Measurements from ENCODE around the gene CFAP46. TPM values are rescaled to one million over a fixed set of nuclear protein-coding genes. Genes with fewer than 3 reads are reported as not detected.
"Not testable (repeated sequence)": the region's sequence is repeated elsewhere in the genome, so short reads cannot be mapped to it uniquely, and the experiment has no call there.

The CFAP46 gene
- total RNA-seq, 1 donor from 2014 or later, result 0.39 TPM

GRCh38 chr10:132804785-132805426, 137.5 kb downstream of the CFAP46 start:
- no peak for DNase-seq

GRCh38 chr10:132804287-132804686, 138.1 kb downstream of the CFAP46 start:
- no peak for DNase-seq

GRCh38 chr10:132803416-132804210, 138.8 kb downstream of the CFAP46 start:
- no peak for DNase-seq

- no peak for DNase-seq
Measured at GRCh38 chr10:132802694-132803320, 139.6 kb downstream of the CFAP46 start.

GRCh38 chr10:132802048-132802447, 140.3 kb downstream of the CFAP46 start:
- no peak for DNase-seq

- no peak for DNase-seq
Measured at GRCh38 chr10:132799865-132800264, 142.5 kb downstream of the CFAP46 start.

- no peak for DNase-seq
Measured at GRCh38 chr10:132798876-132799275, 143.5 kb downstream of the CFAP46 start.

GRCh38 chr10:132798403-132798802, 144.0 kb downstream of the CFAP46 start:
- no peak for DNase-seq

- DNase-seq, result not testable (repeated sequence)
Measured at GRCh38 chr10:132797986-132798385, 144.4 kb downstream of the CFAP46 start.

- no peak for DNase-seq
Measured at GRCh38 chr10:132796846-132797245, 145.5 kb downstream of the CFAP46 start.

GRCh38 chr10:132793871-132794849, 148.2 kb downstream of the CFAP46 start:
- no peak for DNase-seq

GRCh38 chr10:132793213-132793612, 149.2 kb downstream of the CFAP46 start:
- DNase-seq, result no peak

- DNase-seq, result no peak
Measured at GRCh38 chr10:132792796-132793195, 149.6 kb downstream of the CFAP46 start.

- DNase-seq, result not testable (repeated sequence)
Measured at GRCh38 chr10:132792099-132792498, 150.3 kb downstream of the CFAP46 start.

GRCh38 chr10:132790934-132791829, 151.2 kb downstream of the CFAP46 start:
- no peak for DNase-seq

- DNase-seq, result no peak
Measured at GRCh38 chr10:132790470-132790869, 151.9 kb downstream of the CFAP46 start.

GRCh38 chr10:132789659-132790148, 152.7 kb downstream of the CFAP46 start:
- no peak for DNase-seq

GRCh38 chr10:132788831-132789219, 153.5 kb downstream of the CFAP46 start:
- DNase-seq, result no peak

- no peak for DNase-seq
Measured at GRCh38 chr10:132788180-132788830, 154.1 kb downstream of the CFAP46 start.

GRCh38 chr10:132787495-132788179, 154.7 kb downstream of the CFAP46 start:
- no peak for DNase-seq

All from skin of body (tissue), 2 donors.